Activated CD8-positive, alpha-beta T cell treated with anti-CD3 and anti-CD28 coated beads for 36 hours (primary cell): ENCODE results near the gene LCE1A. TPM values are rescaled to one million over a fixed set of nuclear protein-coding genes. Genes with fewer than 3 reads are reported as not detected.

Experiments
- ATAC-seq: fragments of 200-7000 bp; cut with Tn5 transposase; one replicate; pipeline ENCODE4 v1.10.0; 2021; ENCODE audit warnings: mild to moderate bottlenecking, moderate library complexity
- CTCF ChIA-PET: fragments of 350-600 bp; sonication (Branson Sonifier 250); formaldehyde crosslinking; loops from one replicate; lab custom pipeline; 2021; ENCODE audit warnings: antibody characterized with exemption; lab: Charles Lee
- POLR2A ChIA-PET: fragments of 350-600 bp; sonication (Branson Sonifier 250); formaldehyde crosslinking; loops from one replicate; lab custom pipeline; 2021; ENCODE audit warnings: antibody characterized with exemption; lab: Charles Lee
- DNase-seq: peaks from one replicate; pipeline ENCODE4 v3.0.0-alpha.2; 2020
- H3K27ac Mint-ChIP-seq: one replicate; pipeline ENCODE4 v1.8.0; 2021; ENCODE audit warnings: mild to moderate bottlenecking, mixed read lengths
- H3K27me3 Mint-ChIP-seq: one replicate; pipeline ENCODE4 v1.8.0; 2021; ENCODE audit warnings: mixed read lengths
- H3K36me3 Mint-ChIP-seq: one replicate; pipeline ENCODE4 v1.8.0; 2021; ENCODE audit warnings: low read depth, mixed read lengths
- H3K4me1 Mint-ChIP-seq: one replicate; pipeline ENCODE4 v1.8.0; 2021; ENCODE audit warnings: low read depth, mixed read lengths
- H3K4me3 Mint-ChIP-seq: one replicate; pipeline ENCODE4 v1.8.0; 2021; ENCODE audit warnings: mild to moderate bottlenecking, moderate library complexity, mixed read lengths
- H3K9me3 Mint-ChIP-seq: one replicate; pipeline ENCODE4 v1.8.0; 2021; ENCODE audit warnings: mixed read lengths
- CTCF ChIP-seq: fragments of 200-600 bp; IDR thresholded peaks from one replicate; pipeline ENCODE4 v1.8.0; 2022; ENCODE audit warnings: antibody characterized with exemption, mild to moderate bottlenecking
- intact Hi-C: fragments of 100-400 bp; cut with micrococcal nuclease; formaldehyde crosslinking; loops from one replicate; pipeline ENCODE4 v1.10.0; 2022
- total RNA-seq, 2 experiments: library from RNA; stranded (reverse); gene quantifications; one replicate each; pipeline ENCODE4 v1.2.3, GENCODE V29; 2021

Gene LCE1A
- total RNA-seq, 2 experiments from 2014 or later: not detected

- ChIA-PET CTCF (no interaction called here), POLR2A (no interaction called here)
- TF ChIP-seq CTCF: no peak
- no peak for DNase-seq
- H3K36me3 Mint-ChIP-seq: no peaks in the 10 kb centered on the region
- H3K27me3 Mint-ChIP-seq: no peaks in the 10 kb centered on the region
- ATAC-seq: no peak
- no peak overlapping the region for H3K27ac Mint-ChIP-seq
- no peaks in the 10 kb centered on the region for H3K9me3 Mint-ChIP-seq
- no peak overlapping the region for H3K4me3 Mint-ChIP-seq
- H3K4me1 Mint-ChIP-seq: no peaks in the 10 kb centered on the region
- intact Hi-C loops: no loop called here
Observed at GRCh38 chr1:152864443-152864842, 37.2 kb downstream of the LCE1A start.

- ChIA-PET POLR2A (no interaction called here), CTCF (no interaction called here)
- ATAC-seq (no peak), DNase-seq (no peak)
- intact Hi-C loops: no loop called here
- no peak overlapping the region for H3K27ac Mint-ChIP-seq
- H3K4me3 Mint-ChIP-seq: no peak overlapping the region
- TF ChIP-seq CTCF: no peak
- H3K27me3 Mint-ChIP-seq: peaks cover 1% of the 10 kb centered on the region
- H3K4me1 Mint-ChIP-seq: no peaks in the 10 kb centered on the region
- no peaks in the 10 kb centered on the region for H3K9me3 Mint-ChIP-seq
- H3K36me3 Mint-ChIP-seq: no peaks in the 10 kb centered on the region
Observed at GRCh38 chr1:152866321-152866720, 39.0 kb downstream of the LCE1A start.

- H3K4me1 Mint-ChIP-seq: no peaks in the 10 kb centered on the region
- no peak overlapping the region for H3K4me3 Mint-ChIP-seq
- no peaks in the 10 kb centered on the region for H3K9me3 Mint-ChIP-seq
- ATAC-seq (peak; percentile 80), DNase-seq (peak; percentile 77)
- CTCF ChIA-PET: interaction anchor here (0.6 to 2.1 kb wide), 11 partner anchors 9 to 358 kb away, joined by 3 to 11 read pairs (median 4); no protein-coding TSS in a partner anchor
- H3K36me3 Mint-ChIP-seq: no peaks in the 10 kb centered on the region
- intact Hi-C loops: loop anchor here (10.0 kb wide), 1 partner anchor 355 kb away; no protein-coding TSS in a partner anchor
- POLR2A ChIA-PET: no interaction called here
- H3K27me3 Mint-ChIP-seq: peaks cover 1% of the 10 kb centered on the region
- no peak overlapping the region for H3K27ac Mint-ChIP-seq
- TF ChIP-seq CTCF: peak; percentile 79
Observed at GRCh38 chr1:152869808-152870419, 42.6 kb downstream of the LCE1A start.

- H3K4me1 Mint-ChIP-seq: no peaks in the 10 kb centered on the region
- H3K27ac Mint-ChIP-seq: no peak overlapping the region
- H3K4me3 Mint-ChIP-seq: no peak overlapping the region
- POLR2A ChIA-PET: no interaction called here
- H3K9me3 Mint-ChIP-seq: no peaks in the 10 kb centered on the region
- CTCF ChIA-PET: interaction anchor here (0.6 to 2.1 kb wide), 12 partner anchors 11 to 362 kb away, joined by 3 to 11 read pairs (median 4); no protein-coding TSS in a partner anchor
- ATAC-seq (no peak), DNase-seq (peak; percentile 4)
- peaks cover 3% of the 10 kb centered on the region for H3K27me3 Mint-ChIP-seq
- intact Hi-C loops: loop anchor here (10.0 kb wide), 1 partner anchor 354 kb away; no protein-coding TSS in a partner anchor
- peak; percentile 40 for TF ChIP-seq CTCF
- H3K36me3 Mint-ChIP-seq: no peaks in the 10 kb centered on the region
Observed at GRCh38 chr1:152870831-152871730, 43.8 kb downstream of the LCE1A start.
